B cell (primary cell): ENCODE measurements around the gene VMO1. TPM values are rescaled to one million over a fixed set of nuclear protein-coding genes. Genes with fewer than 3 reads are reported as not detected.

Experiments used
- ATAC-seq: fragments of 200-7000 bp; cut with Tn5 transposase; one replicate; pipeline ENCODE4 v1.10.0; 2021; ENCODE audit warnings: low read depth, mild to moderate bottlenecking, moderate number of reproducible peaks, moderate library complexity
- CTCF ChIA-PET: fragments of 350-600 bp; sonication (Branson Sonifier 250); formaldehyde crosslinking; loops from one replicate; lab custom pipeline; 2021; ENCODE audit warnings: antibody characterized with exemption, inconsistent platforms; lab: Charles Lee
- POLR2A ChIA-PET: fragments of 350-600 bp; sonication (Branson Sonifier 250); formaldehyde crosslinking; loops from one replicate; lab custom pipeline; 2021; ENCODE audit warnings: antibody characterized with exemption; lab: Charles Lee
- DNase-seq: peaks from one replicate; pipeline ENCODE4 v3.0.0; 2013
- H2AFZ ChIP-seq: 2 replicates; pipeline ENCODE4 v1.6.1; 2012; ENCODE audit warnings: mild to moderate bottlenecking, low read depth, low read length; ENCODE audit not compliant: insufficient read depth, poor library complexity, severe bottlenecking
- H3K27ac ChIP-seq, 2 donors: 1 replicate in 1 of 2; 2 replicates in 1 of 2; pipeline ENCODE4 v1.5.1; 2012 to 2013; ENCODE audit warnings: low read length in 2 of 2, mild to moderate bottlenecking in 2 of 2, moderate library complexity in 1 of 2
- H3K27me3 ChIP-seq, 4 experiments: fragments of 200-600 bp in 1 of 4; sonication (generic) in 1 of 4; replicated peaks in 1 of 4; 1 replicate in 2 of 4; 2 replicates in 2 of 4; pipeline versions ENCODE4 v1.6.1 to v1.7.0; 2013 to 2016; ENCODE audit warnings: low read length in 3 of 4, mild to moderate bottlenecking in 2 of 4, mixed read lengths in 1 of 4, moderate library complexity in 1 of 4; ENCODE audit not compliant: insufficient read depth in 4 of 4, control insufficient read depth in 3 of 4; ENCODE audit errors: control extremely low read depth in 1 of 4
- H3K36me3 ChIP-seq, 2 experiments: replicated peaks in 1 of 2; 1 replicate in 1 of 2; 2 replicates in 1 of 2; pipeline versions ENCODE4 v1.6.1 to v1.7.1; 2013; ENCODE audit warnings: low read length in 1 of 2; ENCODE audit not compliant: insufficient read depth in 2 of 2, control insufficient read depth in 1 of 2; ENCODE audit errors: control extremely low read depth in 1 of 2, extremely low read depth in 1 of 2
- H3K4me1 ChIP-seq, 2 donors: fragments of 200-600 bp in 1 of 2; sonication (generic) in 1 of 2; 1 replicate in 1 of 2; 2 replicates in 1 of 2; pipeline versions ENCODE4 v1.5.1 to v1.6.1; 2013 to 2017; ENCODE audit warnings: low read length in 2 of 2; ENCODE audit not compliant: control insufficient read depth in 2 of 2, insufficient read depth in 2 of 2
- H3K4me2 ChIP-seq: replicated peaks from 2 replicates; pipeline ENCODE3; 2012; ENCODE audit warnings: mild to moderate bottlenecking, low read depth, low read length; ENCODE audit not compliant: poor library complexity, severe bottlenecking
- H3K4me3 ChIP-seq, 5 experiments: fragments of 200-600 bp in 1 of 5; sonication (generic) in 1 of 5; 1 replicate in 3 of 5; 2 replicates in 2 of 5; pipeline versions ENCODE4 v1.5.1 to v1.7.0; 2011 to 2016; ENCODE audit warnings: low read length in 4 of 5, mild to moderate bottlenecking in 4 of 5, low read depth in 2 of 5, control low read depth in 1 of 5, moderate library complexity in 1 of 5; ENCODE audit not compliant: insufficient read depth in 1 of 5; ENCODE audit errors: control extremely low read depth in 1 of 5, extremely low read depth in 1 of 5
- H3K79me2 ChIP-seq: fragments of 200-600 bp; sonication (generic); one replicate; pipeline ENCODE4 v1.6.0; 2016; ENCODE audit warnings: low read length; ENCODE audit not compliant: control insufficient read depth, insufficient read depth
- H3K9ac ChIP-seq: fragments of 200-600 bp; sonication (generic); 2 replicates; pipeline ENCODE4 v1.6.1; 2017; ENCODE audit warnings: mild to moderate bottlenecking, low read length, moderate library complexity
- H3K9me3 ChIP-seq, 3 donors: one replicate each; pipeline versions ENCODE4 v1.6.1 to v1.7.1; 2013; ENCODE audit warnings: low read length in 2 of 3; ENCODE audit not compliant: control insufficient read depth in 2 of 3, insufficient read depth in 1 of 3; ENCODE audit errors: control extremely low read depth in 1 of 3
- H4K20me1 ChIP-seq: 2 replicates; pipeline ENCODE4 v1.6.0; 2012; ENCODE audit warnings: mild to moderate bottlenecking, low read length; ENCODE audit not compliant: insufficient read depth, control insufficient read depth, poor library complexity, severe bottlenecking
- H3K27ac Mint-ChIP-seq: one replicate; pipeline ENCODE4 v1.8.0; 2021; ENCODE audit warnings: mixed read lengths
- H3K27me3 Mint-ChIP-seq: one replicate; pipeline ENCODE4 v1.8.0; 2021; ENCODE audit warnings: mixed read lengths
- H3K4me1 Mint-ChIP-seq: one replicate; pipeline ENCODE4 v1.8.0; 2021; ENCODE audit warnings: mixed read lengths
- H3K4me3 Mint-ChIP-seq: one replicate; pipeline ENCODE4 v1.8.0; 2021; ENCODE audit warnings: mixed read lengths
- H3K9me3 Mint-ChIP-seq: one replicate; pipeline ENCODE4 v1.8.0; 2022; ENCODE audit warnings: mixed read lengths; ENCODE audit not compliant: insufficient read depth
- CTCF ChIP-seq: fragments of 200-600 bp; IDR thresholded peaks from one replicate; pipeline ENCODE4 v1.8.0; 2022; ENCODE audit warnings: antibody characterized with exemption, mild to moderate bottlenecking
- EZH2 ChIP-seq: IDR thresholded peaks from 2 replicates; pipeline ENCODE4 v1.6.1; 2012; ENCODE audit warnings: borderline replicate concordance, low read depth, mild to moderate bottlenecking, moderate library complexity, low read length; ENCODE audit not compliant: insufficient read depth, poor library complexity, severe bottlenecking
- WGBS: methylation state at CpG from one replicate; pipeline ENCODE4 v1.1.5; 2013; ENCODE audit warnings: missing lambda C conversion rate; ENCODE audit not compliant: insufficient coverage; 5-methylcytosine and 5-hydroxymethylcytosine counted together
- intact Hi-C: fragments of 100-400 bp; cut with micrococcal nuclease; formaldehyde crosslinking; loops from one replicate; pipeline ENCODE4 v1.10.0; 2022
- polyA plus RNA-seq: library from polyadenylated mRNA; depleted of rRNA; stranded (reverse); fragments of >200 nt; gene quantifications from 2 replicates; pipeline ENCODE4 v1.2.3, GENCODE V29; 2012
- total RNA-seq, 2 donors: library from RNA; stranded (reverse); fragments of 120-200 nt in 1 of 2; gene quantifications; 1 replicate in 1 of 2; 2 replicates in 1 of 2; pipeline versions ENCODE4 v1.2.3 to v1.2.4, GENCODE V29; 2013 to 2022

VMO1 gene
- total and polyA plus RNA-seq, 2 donors (not counting 1 experiment from before 2014, with no cell fraction given): 0.57 TPM; not detected in 1

DNA sequence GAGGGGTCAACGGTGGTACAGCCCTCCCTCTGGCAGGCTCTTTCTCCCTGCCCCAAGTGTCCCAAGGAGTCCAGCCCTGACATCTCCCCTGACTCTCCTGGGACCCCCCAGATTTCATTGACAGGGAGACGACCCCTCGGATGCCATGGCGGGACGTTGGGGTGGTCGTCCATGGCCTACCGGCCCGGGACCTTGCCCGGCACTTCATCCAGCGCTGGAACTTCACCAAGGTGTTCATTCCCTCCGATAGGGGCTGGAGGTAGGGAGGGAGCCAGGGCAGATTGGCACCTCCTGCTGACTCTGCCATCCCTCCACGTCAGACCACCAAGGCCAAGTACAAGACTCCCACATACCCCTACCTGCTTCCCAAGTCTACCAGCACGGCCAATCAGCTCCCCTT lies 30.7 kb upstream of the VMO1 start:
- no peak overlapping the region for H3K9ac ChIP-seq
- ChIA-PET POLR2A (interaction anchor here (0.5 kb wide), 1 partner anchor 146 kb away, joined by 4 read pairs; no protein-coding TSS in a partner anchor), CTCF (no interaction called here)
- TF ChIP-seq CTCF (no peak), EZH2 (no peak)
- ATAC-seq (no peak), DNase-seq (no peak)
- H3K27ac Mint-ChIP-seq: no peak overlapping the region
- H3K4me1 Mint-ChIP-seq: no peaks in the 10 kb centered on the region
- no peaks in the 10 kb centered on the region for H3K9me3 Mint-ChIP-seq
- no peaks in the 10 kb centered on the region for H3K79me2 ChIP-seq
- no peak overlapping the region for H3K4me2 ChIP-seq
- WGBS: 100% methylated on average over 8 of the region's 13 CpGs
- peaks cover 0 to 30% of the 10 kb centered on the region in 2 experiments for H3K36me3 ChIP-seq
- H3K27ac ChIP-seq: no peak overlapping the region
- intact Hi-C loops: no loop called here
- no peak overlapping the region for H3K4me3 Mint-ChIP-seq
- H3K4me3 ChIP-seq: no peak overlapping the region
- H4K20me1 ChIP-seq: no peaks in the 10 kb centered on the region
- H3K27me3 Mint-ChIP-seq: no peaks in the 10 kb centered on the region
- H3K4me1 ChIP-seq: no peaks in the 10 kb centered on the region
- no peaks in the 10 kb centered on the region for H3K9me3 ChIP-seq
- no peaks in the 10 kb centered on the region for H3K27me3 ChIP-seq
- no peak overlapping the region for H2AFZ ChIP-seq

- H3K27ac ChIP-seq: no peak overlapping the region
- Mint-ChIP-seq H3K27ac (no peak overlapping the region), H3K4me1 (no peaks in the 10 kb centered on the region), H3K4me3 (no peak overlapping the region), H3K9me3 (no peaks in the 10 kb centered on the region), H3K27me3 (no peaks in the 10 kb centered on the region)
- no peak overlapping the region for H2AFZ ChIP-seq
- H3K4me3 ChIP-seq: no peak overlapping the region
- H3K27me3 ChIP-seq: no peaks in the 10 kb centered on the region
- DNase-seq (no peak), ATAC-seq (no peak)
- H3K36me3 ChIP-seq: peaks cover 0 to 28% of the 10 kb centered on the region in 2 experiments
- POLR2A ChIA-PET: no interaction called here
- TF ChIP-seq CTCF: no peak
- TF ChIP-seq EZH2: no peak
- H3K79me2 ChIP-seq: no peaks in the 10 kb centered on the region
- no peak overlapping the region for H3K4me2 ChIP-seq
- no peak overlapping the region for H3K9ac ChIP-seq
- 94% methylated on average over 5 of the region's 7 CpGs for WGBS
- no peaks in the 10 kb centered on the region for H3K4me1 ChIP-seq
- no peaks in the 10 kb centered on the region for H4K20me1 ChIP-seq
- intact Hi-C loops: no loop called here
- H3K9me3 ChIP-seq: no peaks in the 10 kb centered on the region
- CTCF ChIA-PET: no interaction called here
Observed at GRCh38 chr17:4815043-4815675, 29.0 kb upstream of the VMO1 start.
